ENCODE measurements around the gene BAK1.
"Not testable (repeated sequence)": the region's sequence is repeated elsewhere in the genome, so short reads cannot be mapped to it uniquely, and the experiment has no call there.

Gene BAK1

GRCh38 chr6:33607126-33607783, 27.2 kb upstream of the BAK1 start:
- no peak for DNase-seq

- no peak for DNase-seq
Observed at GRCh38 chr6:33606642-33607041, 26.6 kb upstream of the BAK1 start.

GRCh38 chr6:33604941-33605854, 25.1 kb upstream of the BAK1 start:
- DNase-seq = no peak

GRCh38 chr6:33602180-33602579, 22.1 kb upstream of the BAK1 start:
- DNase-seq = no peak

GRCh38 chr6:33600761-33601160, 20.7 kb upstream of the BAK1 start:
- no peak for DNase-seq

DNA sequence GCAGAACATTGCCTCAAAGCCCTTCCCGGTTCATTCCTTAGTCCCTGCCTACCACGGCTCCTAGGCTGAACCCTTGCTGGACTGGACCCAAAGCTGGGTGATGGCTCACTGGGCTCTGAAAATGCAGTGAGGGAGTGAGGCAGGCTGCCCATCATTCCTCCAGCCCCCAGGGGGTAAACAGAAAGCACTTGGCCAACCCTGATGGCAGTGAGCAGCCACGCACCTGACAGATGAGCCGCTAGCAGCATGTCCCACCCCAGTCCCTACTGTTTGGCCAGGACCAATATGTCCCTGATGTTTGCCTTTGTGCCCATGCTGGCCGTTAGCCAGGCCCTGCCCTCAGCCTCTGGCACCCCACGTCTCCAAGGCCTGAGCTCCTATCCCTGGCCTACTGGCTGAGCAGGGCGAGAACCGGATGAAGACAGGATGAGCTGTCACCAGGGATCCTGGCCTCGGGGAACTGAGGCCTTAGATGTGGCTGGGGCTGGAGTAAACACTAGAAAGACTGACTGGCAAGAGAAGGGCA, 19.4 kb upstream of the BAK1 start:
- DNase-seq = no peak

DNA sequence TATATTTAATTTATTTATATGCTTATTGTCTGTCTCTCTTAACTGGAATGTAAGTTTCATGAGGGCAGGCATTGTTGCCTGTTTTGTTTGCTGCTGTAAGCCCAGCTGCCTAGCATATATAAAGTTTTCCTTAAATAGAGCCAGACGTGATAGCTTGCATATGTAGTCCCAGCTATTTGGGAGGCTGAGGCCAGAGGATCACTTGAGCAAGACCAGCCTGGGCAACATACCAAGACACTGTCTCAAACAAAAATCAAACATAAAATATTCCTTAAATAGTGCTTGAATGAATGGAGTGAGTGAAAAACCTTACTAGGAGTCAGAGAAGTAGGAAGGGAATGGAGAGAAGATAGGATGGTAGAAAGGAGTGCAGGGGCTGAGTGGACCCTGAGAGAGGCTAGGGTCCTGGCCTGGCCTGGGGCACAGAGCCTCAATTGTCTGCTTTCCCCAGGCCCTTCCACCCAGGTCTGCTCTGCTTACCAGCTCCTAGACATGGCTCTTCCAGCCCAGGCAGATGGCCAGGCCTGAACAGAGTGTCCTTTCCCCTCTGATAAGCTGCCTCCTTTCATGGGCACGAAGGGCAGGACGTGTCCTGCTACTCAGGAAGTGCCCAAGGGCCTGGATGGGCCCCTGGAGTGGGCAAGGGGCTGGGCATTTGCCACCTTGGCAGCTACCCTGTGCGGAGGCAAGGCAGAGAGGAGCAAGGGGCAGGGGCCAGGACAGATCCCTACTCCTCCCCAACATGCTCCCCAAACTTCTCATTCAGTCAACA, 17.7 kb upstream of the BAK1 start:
- DNase-seq = no peak

DNA sequence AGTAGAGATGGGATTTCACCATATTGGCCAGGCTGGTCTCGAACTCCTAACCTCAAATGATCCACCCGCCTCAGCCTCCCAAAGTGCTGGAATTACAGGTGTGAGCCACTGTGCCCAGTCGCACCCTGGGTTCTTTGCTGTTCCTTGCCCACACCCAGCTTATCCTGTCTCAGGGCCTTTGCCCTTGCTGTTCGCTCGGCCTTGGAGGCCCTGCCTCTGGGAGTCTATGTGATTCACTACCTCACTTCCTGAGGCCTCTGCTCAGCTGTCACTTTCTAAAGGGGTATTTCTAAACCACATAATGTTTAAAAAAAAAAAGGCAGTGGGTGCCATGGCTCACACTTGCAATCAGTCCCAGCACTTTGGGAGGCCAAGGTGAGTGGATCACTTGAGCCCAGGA, 16.8 kb upstream of the BAK1 start:
- DNase-seq = not testable (repeated sequence)

DNA sequence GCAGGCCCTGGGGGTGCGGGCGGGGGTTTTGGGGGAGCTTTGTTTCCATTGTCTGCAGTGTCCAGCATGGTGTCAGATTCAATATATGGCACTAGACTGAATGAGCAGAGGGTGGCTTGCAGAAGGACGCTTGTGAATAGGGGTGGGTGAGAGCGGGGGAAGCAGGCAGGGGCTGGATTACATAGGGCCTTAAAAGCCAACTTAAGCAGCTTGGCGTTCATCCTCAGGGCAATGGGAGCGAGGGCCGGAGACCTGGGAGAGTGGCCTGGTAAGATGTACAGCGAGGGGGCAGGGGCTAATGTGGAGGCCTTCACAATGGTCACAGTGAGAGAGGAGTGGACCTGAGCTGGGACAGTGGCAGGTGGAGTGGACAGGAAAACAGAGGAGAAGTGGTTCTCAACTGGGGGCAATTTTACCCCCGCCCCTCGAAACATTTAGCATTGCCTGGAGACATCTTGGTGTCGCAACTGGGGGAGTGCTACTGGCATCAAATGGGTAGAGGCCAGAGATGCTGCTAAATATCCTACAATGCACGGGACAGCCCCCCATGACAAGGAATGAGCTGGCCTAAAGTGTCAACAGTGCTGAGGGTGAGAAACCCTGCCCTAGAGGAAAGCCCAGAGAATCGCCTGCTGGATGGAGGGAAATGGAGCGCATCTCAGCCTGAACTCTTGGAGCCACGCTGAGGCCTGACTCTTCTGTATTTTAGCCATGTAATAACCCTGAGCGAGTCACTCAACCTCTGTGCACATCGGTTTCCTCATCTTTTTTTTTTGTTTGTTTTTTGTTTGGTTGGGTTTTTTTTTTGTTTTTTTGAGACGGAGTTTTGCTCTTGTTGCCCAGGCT, 15.1 kb upstream of the BAK1 start:
- DNase-seq = no peak

DNA sequence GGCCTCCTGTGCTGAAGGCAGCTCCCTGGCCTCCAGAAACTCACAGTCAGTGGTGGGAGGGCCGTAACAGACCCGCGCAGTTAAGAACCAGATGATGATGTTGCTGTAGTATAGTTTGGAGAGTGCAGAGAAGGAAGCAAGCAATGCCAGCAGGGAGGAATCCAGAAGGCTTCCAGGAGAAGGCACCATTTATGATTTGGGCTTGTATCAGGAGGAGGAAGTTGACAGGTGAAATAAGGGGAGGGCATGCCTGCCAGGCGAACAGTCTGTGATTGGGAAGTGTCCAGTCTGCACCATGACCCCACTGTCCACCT, 13.3 kb upstream of the BAK1 start:
- DNase-seq = no peak

DNA sequence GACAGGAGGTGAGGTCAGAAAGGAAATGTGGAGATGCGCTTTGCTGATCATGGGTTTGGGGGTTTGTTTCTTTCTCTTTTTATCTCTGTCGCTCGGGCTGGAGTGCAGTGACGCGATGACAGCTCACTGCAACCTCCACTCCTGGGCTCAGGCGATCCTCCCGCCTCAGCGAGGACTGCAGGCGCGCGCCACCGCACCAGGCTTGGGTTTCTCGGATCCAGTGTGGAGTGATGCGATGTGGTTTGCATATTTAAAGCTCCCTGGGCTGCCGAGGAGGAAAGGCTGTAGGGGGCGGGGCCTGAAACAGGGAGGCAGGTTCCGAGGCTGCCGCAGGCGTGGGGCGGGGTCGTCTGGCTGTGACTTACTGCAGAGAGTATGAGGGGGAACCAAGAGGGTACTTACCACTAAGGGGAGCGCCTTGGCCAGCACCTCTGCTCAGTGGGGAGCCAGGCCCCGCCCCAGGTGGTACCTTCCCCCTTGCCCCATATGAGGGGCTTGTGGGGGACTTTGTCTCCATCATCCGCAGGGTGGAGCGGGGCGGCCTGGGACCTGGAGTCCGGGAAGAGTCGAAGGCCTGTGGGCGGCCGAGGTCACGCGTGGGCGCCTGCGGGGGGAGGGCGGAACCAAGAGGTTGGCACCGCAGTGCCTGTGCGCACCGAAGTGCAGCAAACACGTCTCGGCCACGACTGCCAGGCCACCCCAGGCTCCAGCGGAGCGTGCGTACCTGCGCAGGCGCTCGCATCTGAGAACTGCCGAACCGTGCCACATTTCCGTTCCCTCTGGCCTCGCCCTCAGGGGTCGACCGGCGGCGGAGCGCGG, 12.7 kb upstream of the BAK1 start:
- no peak for DNase-seq

DNA sequence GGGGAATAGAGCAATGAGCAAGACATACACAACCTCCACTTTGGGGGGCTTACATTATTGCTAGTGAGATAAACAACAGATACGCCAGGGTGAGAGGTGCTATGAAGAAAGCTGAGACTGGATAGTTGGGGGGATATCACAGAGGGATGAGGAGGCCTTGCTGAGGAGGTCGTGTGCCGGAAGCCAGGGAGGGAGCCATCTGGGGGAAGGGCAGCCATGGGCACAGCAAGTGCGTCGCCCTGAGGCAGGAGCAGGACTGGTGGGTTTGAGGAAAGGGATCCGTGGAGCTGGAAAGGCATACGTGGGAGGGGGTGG, 12.2 kb upstream of the BAK1 start:
- no peak for DNase-seq

DNA sequence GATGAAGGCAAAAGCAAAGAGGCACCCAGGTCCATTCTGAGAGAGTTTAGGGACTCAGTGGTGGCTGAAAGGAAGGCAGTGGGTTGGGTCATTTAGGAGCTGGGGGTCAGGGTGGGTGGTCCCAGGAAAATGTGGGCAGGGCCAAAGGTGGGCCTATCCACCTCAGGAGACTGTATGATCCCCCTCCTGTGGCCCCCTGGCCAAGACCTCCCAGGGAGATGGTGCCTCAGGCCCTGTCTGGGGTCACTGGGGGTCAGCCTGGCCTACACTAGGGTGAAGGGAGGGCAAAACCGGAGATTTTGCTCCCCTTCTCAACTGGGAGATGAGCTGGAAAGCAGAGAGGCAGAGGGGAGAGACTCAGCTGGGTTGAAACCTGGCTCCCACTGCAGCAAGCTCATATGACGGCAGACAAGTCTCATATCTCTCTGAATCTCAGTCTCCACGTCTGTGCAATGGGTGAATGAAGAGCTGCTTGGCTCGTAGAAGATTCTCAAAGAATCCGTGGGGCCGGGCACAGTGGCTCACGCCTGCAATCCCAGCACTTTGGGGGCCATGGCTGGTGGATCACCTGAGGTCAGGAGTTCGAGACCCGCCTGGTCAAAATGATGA, 11.5 kb upstream of the BAK1 start:
- DNase-seq = no peak

DNA sequence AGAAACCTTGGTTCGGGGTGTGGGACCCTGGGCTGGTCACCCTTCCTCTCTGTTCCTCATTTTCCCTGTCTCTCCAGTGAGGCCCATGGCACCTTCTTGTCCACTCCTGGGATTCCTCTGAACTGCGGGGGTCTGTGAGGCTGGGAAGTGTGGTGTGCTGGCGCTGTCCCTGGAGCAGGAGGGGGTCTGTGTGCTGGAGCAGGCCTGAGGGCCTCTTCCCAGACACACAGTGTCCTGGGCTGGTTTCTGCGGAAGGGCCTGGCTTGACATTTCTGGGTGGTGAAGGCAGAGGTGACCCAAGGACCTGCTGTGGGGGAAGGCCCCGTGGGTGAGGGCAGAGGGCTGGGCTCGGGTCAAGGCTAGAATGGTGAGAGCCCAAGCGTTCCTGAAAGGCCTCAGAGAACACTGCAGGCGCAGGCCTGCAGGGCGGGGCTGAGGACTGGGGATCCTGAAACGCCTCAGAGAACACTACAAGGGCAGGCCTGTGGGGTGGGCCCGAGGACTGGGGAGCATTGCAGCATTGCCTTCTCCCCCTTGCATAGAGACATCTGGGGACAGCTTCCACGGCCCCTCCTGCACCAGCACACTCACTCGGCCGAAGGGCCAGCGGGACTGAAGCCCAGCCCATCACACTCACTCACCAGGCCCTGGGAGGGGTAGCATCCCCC, 10.6 kb upstream of the BAK1 start:
- no peak for DNase-seq

DNA sequence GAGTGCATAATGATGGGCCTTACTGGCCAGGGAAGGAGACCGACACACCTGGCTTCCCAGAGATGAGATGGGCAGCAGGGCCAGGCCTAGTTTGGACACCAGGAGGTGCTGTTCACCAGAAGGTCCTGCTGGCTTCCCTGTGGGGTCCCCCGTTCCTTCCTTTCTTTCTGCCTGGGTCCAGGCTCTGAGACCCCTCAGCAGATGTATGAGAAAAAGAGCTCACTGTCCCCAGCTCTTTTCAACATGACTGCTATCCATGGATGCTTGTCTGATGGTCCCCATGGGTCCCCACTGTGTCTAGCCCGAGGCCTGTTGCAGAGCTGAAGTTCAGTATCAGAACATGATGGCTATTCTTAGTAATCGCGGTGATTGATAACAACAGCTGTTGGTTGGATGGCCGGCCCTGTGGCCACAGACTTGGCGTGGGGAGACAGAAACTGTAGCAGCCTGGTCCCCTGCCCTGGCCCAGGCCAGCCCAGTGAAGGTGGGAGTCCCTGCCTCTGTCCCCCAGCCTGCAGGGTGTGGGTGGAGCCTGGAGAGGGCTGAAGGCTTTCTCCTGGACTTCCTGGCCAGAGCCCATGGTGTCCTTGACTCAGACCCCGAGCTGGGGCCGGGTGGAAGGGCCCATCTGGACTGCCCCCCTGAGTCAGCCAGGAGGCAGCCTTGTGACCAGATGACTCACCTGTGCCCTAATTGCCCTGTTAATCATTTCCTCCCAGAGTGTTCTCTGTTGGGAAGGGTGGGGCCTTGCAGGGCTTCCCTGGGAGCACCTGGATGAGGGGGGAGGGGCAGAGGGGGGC, 9.9 kb upstream of the BAK1 start:
- DNase-seq = peak; percentile 5 to 17

DNA sequence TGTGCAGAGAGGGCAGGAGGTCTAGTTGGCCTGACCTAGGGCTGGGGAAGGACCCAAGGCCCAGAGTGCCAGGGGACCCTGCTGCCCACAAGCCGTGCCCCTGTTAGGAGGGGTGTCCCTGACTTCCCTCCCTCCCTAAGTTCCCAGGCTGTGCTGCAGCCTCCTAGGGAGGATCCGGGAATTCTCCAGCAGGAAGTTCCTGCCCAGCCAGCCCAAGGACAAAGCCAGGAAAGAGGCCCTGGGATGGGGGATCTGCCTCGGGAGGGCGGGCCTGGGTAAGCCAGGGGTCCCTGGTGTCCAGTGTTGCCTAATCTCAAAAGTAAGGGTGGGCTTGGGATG, 9.3 kb upstream of the BAK1 start:
- DNase-seq = no peak

DNA sequence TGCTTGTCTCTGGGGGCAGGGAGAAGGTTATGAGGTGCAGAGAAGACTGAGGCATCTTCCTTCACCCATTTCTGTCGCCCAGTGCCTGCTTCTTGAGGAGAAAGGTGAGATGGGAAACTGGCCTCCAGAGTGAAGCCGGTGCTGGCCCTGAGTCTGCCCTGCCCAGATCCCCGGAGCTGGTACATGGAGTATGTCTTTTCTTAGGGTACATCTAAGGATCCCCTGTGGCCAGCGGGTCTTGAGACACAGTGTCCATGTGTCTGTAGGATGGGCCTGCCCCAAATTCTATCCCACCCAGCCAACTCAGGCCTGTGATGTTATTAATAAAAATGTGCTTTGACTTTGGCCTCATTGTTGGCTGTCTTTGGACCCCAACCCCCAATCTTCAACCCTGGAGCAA, 8.8 kb upstream of the BAK1 start:
- no peak for DNase-seq

- DNase-seq = no peak
Observed at GRCh38 chr6:33587529-33587928, 7.5 kb upstream of the BAK1 start.

DNA sequence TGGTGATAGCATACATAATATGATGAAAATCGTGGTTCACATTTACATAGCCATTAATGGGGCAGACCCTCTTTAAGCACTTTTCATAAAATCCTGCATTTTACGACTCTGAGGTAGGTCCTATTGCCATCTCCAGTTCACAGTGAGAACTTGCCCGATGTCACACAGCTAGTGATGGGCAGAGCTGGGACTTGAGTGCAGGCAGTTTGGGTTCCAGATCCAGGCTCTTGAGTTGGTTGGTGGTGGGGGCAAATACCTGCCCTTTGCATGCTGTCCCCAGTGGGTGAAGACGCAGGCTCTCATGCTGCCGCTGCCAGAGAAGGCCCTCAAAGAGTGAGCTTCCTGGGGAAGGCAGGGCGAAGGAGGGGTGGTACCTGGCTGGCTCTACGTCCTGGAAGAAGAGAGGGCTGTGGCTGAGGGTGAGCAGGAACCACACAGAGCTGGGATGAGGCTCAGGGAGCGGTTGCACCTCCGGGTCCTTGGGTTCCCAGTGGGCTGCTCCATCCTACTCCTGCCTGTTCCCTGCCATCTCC, 6.1 kb upstream of the BAK1 start:
- DNase-seq = no peak

Measured in NCI-H1930 (cell line).